ENCODE measurements around the gene NPHS1.

NPHS1 gene

GRCh38 chr19:35887197-35887596 lies 34.9 kb upstream of the NPHS1 start:
- no peak overlapping the region for H3K9ac ChIP-seq (ENCODE audit: low read length)
- peaks cover 48% of the 10 kb centered on the region for H3K36me3 ChIP-seq (ENCODE audit: insufficient read depth, low read length)
- H3K4me3 ChIP-seq (ENCODE audit: low read depth, low read length, poor library complexity, severe bottlenecking), result no peak overlapping the region
- H3K27ac ChIP-seq (ENCODE audit: low read depth, low read length, poor library complexity, severe bottlenecking), result no peak overlapping the region
- H4K20me1 ChIP-seq (ENCODE audit: insufficient read depth, low read length), result no peaks in the 10 kb centered on the region
- H3K9me3 ChIP-seq (ENCODE audit: low read length), result no peaks in the 10 kb centered on the region
- no peak overlapping the region for H2AFZ ChIP-seq (ENCODE audit: low read length)
- TF ChIP-seq EZH2 (IDR thresholded peaks at IDR 0.05; ENCODE audit: borderline replicate concordance, low read length) (no peak), CTCF (IDR thresholded peaks at IDR 0.05; ENCODE audit: low read length) (no peak)
- no peaks in the 10 kb centered on the region for H3K79me2 ChIP-seq (ENCODE audit: insufficient read depth, low read length)
- no peak overlapping the region for H3K4me2 ChIP-seq (ENCODE audit: low read length)
- H3K9me2 ChIP-seq (ENCODE audit: low read depth, low read length), result no peaks in the 10 kb centered on the region
- peaks cover 5% of the 10 kb centered on the region for H3K4me1 ChIP-seq (ENCODE audit: insufficient read depth, low read length, severe bottlenecking)
- no peaks in the 10 kb centered on the region for H3K27me3 ChIP-seq (ENCODE audit: insufficient read depth, low read length)
- H3F3A ChIP-seq (ENCODE audit: insufficient read depth, low read length), result peaks cover 4% of the 10 kb centered on the region; the same call in 1 of the 2 replicates

- Histone ChIP-seq H3K36me3 (ENCODE audit: insufficient read depth, low read length) (peaks cover 42% of the 10 kb centered on the region), H2AFZ (ENCODE audit: low read length) (no peak overlapping the region), H3K27me3 (ENCODE audit: insufficient read depth, low read length) (no peaks in the 10 kb centered on the region), H4K20me1 (ENCODE audit: insufficient read depth, low read length) (no peaks in the 10 kb centered on the region), H3K9me3 (ENCODE audit: low read length) (no peaks in the 10 kb centered on the region), H3K4me1 (ENCODE audit: insufficient read depth, low read length, severe bottlenecking) (peaks cover 5% of the 10 kb centered on the region), H3K27ac (ENCODE audit: low read depth, low read length, poor library complexity, severe bottlenecking) (no peak overlapping the region), H3K4me2 (ENCODE audit: low read length) (no peak overlapping the region), H3K79me2 (ENCODE audit: insufficient read depth, low read length) (no peaks in the 10 kb centered on the region), H3K4me3 (ENCODE audit: low read depth, low read length, poor library complexity, severe bottlenecking) (no peak overlapping the region), H3F3A (ENCODE audit: insufficient read depth, low read length) (peaks cover 4% of the 10 kb centered on the region; the same call in 1 of the 2 replicates), H3K9me2 (ENCODE audit: low read depth, low read length) (no peaks in the 10 kb centered on the region), H3K9ac (ENCODE audit: low read length) (no peak overlapping the region)
- TF ChIP-seq CTCF (IDR thresholded peaks at IDR 0.05; ENCODE audit: low read length) (no peak), EZH2 (IDR thresholded peaks at IDR 0.05; ENCODE audit: borderline replicate concordance, low read length) (no peak)
These were observed 33.6 kb upstream of the NPHS1 start for GRCh38 chr19:35885904-35886303.

- Histone ChIP-seq H3K4me3 (ENCODE audit: low read depth, low read length, poor library complexity, severe bottlenecking) (no peak overlapping the region), H3K9me3 (ENCODE audit: low read length) (no peaks in the 10 kb centered on the region), H3K4me1 (ENCODE audit: insufficient read depth, low read length, severe bottlenecking) (peaks cover 5% of the 10 kb centered on the region), H4K20me1 (ENCODE audit: insufficient read depth, low read length) (no peaks in the 10 kb centered on the region), H3K79me2 (ENCODE audit: insufficient read depth, low read length) (no peaks in the 10 kb centered on the region), H3K9me2 (ENCODE audit: low read depth, low read length) (no peaks in the 10 kb centered on the region), H3K36me3 (ENCODE audit: insufficient read depth, low read length) (peaks cover 36% of the 10 kb centered on the region), H3K4me2 (ENCODE audit: low read length) (no peak overlapping the region), H3K27ac (ENCODE audit: low read depth, low read length, poor library complexity, severe bottlenecking) (no peak overlapping the region), H3F3A (ENCODE audit: insufficient read depth, low read length) (peaks cover 4% of the 10 kb centered on the region; the same call in 1 of the 2 replicates), H3K9ac (ENCODE audit: low read length) (no peak overlapping the region), H2AFZ (ENCODE audit: low read length) (no peak overlapping the region), H3K27me3 (ENCODE audit: insufficient read depth, low read length) (no peaks in the 10 kb centered on the region)
- TF ChIP-seq CTCF (IDR thresholded peaks at IDR 0.05; ENCODE audit: low read length) (no peak), EZH2 (IDR thresholded peaks at IDR 0.05; ENCODE audit: borderline replicate concordance, low read length) (no peak)
These were observed 33.0 kb upstream of the NPHS1 start for GRCh38 chr19:35885225-35885738.
